GM12891 (cell line): ENCODE data around the gene DDAH2.

Experiments used
- PAX5 ChIP-seq: IDR thresholded peaks from 2 replicates; pipeline ENCODE4 v1.6.1; 2011; ENCODE audit warnings: low read length, moderate library complexity, mild to moderate bottlenecking; ENCODE audit not compliant: insufficient read depth, severe bottlenecking
- POLR2A ChIP-seq: IDR thresholded peaks from 2 replicates; pipeline ENCODE4 v1.6.1; 2011; ENCODE audit warnings: low read depth, low read length, control low read depth
- POLR2AphosphoS5 ChIP-seq: IDR thresholded peaks from 2 replicates; pipeline ENCODE4 v1.6.1; 2011; ENCODE audit warnings: low read depth, low read length, control low read depth
- POU2F2 ChIP-seq: IDR thresholded peaks from 2 replicates; pipeline ENCODE4 v1.6.1; 2011; ENCODE audit warnings: low read depth, mild to moderate bottlenecking, control low read depth, low read length, moderate library complexity
- SPI1 ChIP-seq: IDR thresholded peaks from 2 replicates; pipeline ENCODE4 v1.6.1; 2011; ENCODE audit warnings: low read depth, low read length, control low read depth

DNA sequence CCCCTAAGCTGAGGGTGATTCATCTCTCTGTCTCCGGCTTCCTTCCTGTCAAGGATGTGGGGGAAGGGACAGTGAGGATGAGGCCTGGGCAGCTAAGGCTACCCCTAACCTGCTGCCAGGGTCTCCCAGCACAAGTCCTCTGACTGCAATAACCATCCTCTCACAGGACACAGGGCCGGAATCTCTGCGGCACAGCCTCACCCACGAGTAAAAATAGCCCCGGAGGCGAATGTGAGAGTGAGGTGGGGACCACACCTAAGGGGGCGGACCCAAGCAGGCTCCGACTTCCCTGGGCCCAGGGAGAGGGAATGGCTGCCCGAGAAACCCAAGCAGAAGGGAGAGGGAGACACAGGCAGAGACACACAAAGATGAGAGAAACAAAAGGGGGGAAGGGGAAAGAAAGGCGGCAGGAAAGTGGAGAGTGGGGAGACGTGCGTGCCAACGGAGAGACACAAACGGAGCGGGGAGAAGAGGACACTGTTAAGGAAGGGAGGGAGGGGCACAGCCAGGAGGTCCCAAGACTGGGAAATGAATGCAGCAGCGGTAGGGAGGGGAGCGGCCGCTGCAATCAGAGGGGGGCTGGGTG, 5.8 kb upstream of the DDAH2 start:
- TF ChIP-seq POLR2A, result no peak
- peak; percentile 1; the same call in 1 of the 2 replicates for TF ChIP-seq POLR2AphosphoS5
- TF ChIP-seq PAX5, result no peak
- peak; percentile 80; the same call in 1 of the 2 replicates for TF ChIP-seq POU2F2
- peak; percentile 41; the same call in 1 of the 2 replicates for TF ChIP-seq SPI1
